SK-N-SH treated with all-trans-retinoic acid at 6 μM for 48 hours (cell line): Measurements from ENCODE around the gene CST7.

Experiments used
- ARNTL ChIP-seq: fragments of 450-650 bp; formaldehyde crosslinking; IDR thresholded peaks from 2 replicates; pipeline ENCODE4 v1.5.0; 2020; ENCODE audit warnings: low read depth, mild to moderate bottlenecking, moderate library complexity, borderline replicate concordance
- GLIS3 ChIP-seq: fragments of 250-450 bp; sonication (Bioruptor Pico); IDR thresholded peaks from 2 replicates; pipeline ENCODE4 v1.5.0; 2020; ENCODE audit warnings: mild to moderate bottlenecking, moderate library complexity
- PATZ1 ChIP-seq: fragments of 250-450 bp; sonication (Bioruptor Pico); IDR thresholded peaks from 2 replicates; pipeline ENCODE4 v1.8.0; 2020; ENCODE audit warnings: mild to moderate bottlenecking, moderate library complexity, borderline replicate concordance
- TOX ChIP-seq: fragments of 250-450 bp; sonication (Bioruptor Pico); IDR thresholded peaks from 2 replicates; pipeline ENCODE4 v1.8.0; 2021; ENCODE audit warnings: mild to moderate bottlenecking, moderate library complexity, borderline replicate concordance
- ZC3H10 ChIP-seq: fragments of 250-450 bp; sonication (Bioruptor Pico); IDR thresholded peaks from 2 replicates; pipeline ENCODE4 v1.5.1; 2021; ENCODE audit warnings: mild to moderate bottlenecking, moderate library complexity
- ZFP3 ChIP-seq: fragments of 250-450 bp; sonication (Bioruptor Pico); IDR thresholded peaks from 2 replicates; pipeline ENCODE4 v1.5.0; 2020; ENCODE audit warnings: mild to moderate bottlenecking, moderate library complexity
- TF ChIP-seq, protein P1 (sequence below): fragments of 250-450 bp; sonication (Bioruptor Pico); IDR thresholded peaks from 2 replicates; pipeline ENCODE4 v1.5.1; 2020; ENCODE audit warnings: low read depth, mild to moderate bottlenecking, moderate library complexity

- TF ChIP-seq TOX (CRISPR knock-in tag): no peak
- no peak for TF ChIP-seq GLIS3
- no peak for TF ChIP-seq ARNTL (CRISPR knock-in tag)
- no peak for TF ChIP-seq ZFP3 (CRISPR knock-in tag)
- TF ChIP-seq, protein P1, sequence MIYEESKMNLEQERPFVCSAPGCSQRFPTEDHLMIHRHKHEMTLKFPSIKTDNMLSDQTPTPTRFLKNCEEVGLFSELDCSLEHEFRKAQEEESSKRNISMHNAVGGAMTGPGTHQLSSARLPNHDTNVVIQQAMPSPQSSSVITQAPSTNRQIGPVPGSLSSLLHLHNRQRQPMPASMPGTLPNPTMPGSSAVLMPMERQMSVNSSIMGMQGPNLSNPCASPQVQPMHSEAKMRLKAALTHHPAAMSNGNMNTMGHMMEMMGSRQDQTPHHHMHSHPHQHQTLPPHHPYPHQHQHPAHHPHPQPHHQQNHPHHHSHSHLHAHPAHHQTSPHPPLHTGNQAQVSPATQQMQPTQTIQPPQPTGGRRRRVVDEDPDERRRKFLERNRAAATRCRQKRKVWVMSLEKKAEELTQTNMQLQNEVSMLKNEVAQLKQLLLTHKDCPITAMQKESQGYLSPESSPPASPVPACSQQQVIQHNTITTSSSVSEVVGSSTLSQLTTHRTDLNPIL: no peak
- TF ChIP-seq PATZ1: no peak
- TF ChIP-seq ZC3H10 (CRISPR knock-in tag): no peak
Observed at GRCh38 chr20:25007491-25008305, 58.6 kb downstream of the CST7 start.
